ENCODE results near the gene IPO11.

IPO11 gene

DNA sequence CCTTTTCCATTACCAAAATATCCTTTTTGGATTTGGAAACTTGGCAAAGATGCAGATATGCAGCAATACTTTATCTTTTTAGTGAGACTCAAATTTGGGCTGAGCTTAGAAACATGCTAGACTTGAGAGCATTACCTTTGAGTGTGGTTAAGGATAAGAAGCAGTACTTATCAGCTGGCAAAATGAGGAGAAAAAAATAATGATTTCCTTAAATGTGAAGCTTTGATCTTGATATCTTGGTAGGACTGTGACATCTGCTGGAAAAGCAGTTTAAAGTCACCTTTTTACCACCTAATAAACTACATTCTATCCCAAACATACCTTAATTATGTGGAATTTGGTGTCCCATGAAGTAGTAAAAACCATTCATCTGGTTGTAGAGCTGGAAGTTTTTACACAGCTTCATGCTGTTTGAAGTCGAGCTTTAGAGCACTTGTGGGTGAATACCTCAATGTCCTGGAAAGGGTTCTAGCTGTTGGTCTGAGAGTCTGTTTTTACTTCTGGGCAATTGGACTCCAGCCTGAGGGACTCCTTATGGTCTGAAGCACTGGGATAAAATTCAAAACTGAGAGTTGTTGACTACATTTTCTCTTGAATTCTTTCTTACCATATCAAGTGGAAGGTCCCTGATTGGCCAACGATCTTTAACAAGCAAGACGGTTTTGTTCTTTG lies 219.5 kb downstream of the IPO11 start:
- no peak for FAIRE-seq
- TF ChIP-seq TAF1 (IDR thresholded peaks at IDR 0.05; ENCODE audit: low read depth, low read length) (no peak), SPI1 (IDR thresholded peaks at IDR 0.05; ENCODE audit: low read depth, low read length) (no peak), POLR2A (IDR thresholded peaks at IDR 0.05; ENCODE audit: low read depth, low read length) (no peak), PAX5 (IDR thresholded peaks at IDR 0.05; ENCODE audit: insufficient read depth, low read length, severe bottlenecking) (no peak), POLR2AphosphoS5 (IDR thresholded peaks at IDR 0.05; ENCODE audit: low read depth, low read length) (no peak), POU2F2 (IDR thresholded peaks at IDR 0.05; ENCODE audit: low read depth, low read length) (no peak)
- no peak for DNase-seq (ENCODE audit: insufficient read length, low spot score)

DNA sequence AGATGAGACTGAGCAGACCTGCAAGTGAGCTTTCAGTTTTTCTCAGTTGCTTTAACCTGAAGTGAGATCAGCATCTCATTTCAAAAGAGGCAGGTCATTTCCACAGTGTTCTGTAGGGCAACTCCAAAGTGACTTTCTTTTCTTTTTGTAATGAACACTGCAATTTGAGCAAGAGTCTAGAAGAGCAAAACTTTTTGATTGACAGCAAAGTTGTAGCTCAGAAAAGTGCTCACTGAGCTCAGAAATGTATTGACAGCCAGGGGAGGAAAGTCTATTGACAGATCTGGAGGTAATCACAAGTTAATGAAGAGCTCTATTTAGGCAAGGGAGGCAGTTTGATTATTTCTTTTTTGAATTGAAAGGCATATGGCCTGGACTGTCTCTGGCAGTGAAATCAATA lies 220.7 kb downstream of the IPO11 start:
- FAIRE-seq (no peak), DNase-seq (ENCODE audit: insufficient read length, low spot score) (no peak)
- no peak for TF ChIP-seq SPI1 (IDR thresholded peaks at IDR 0.05; ENCODE audit: low read depth, low read length)
- no peak for TF ChIP-seq POU2F2 (IDR thresholded peaks at IDR 0.05; ENCODE audit: low read depth, low read length)
- no peak for TF ChIP-seq PAX5 (IDR thresholded peaks at IDR 0.05; ENCODE audit: insufficient read depth, low read length, severe bottlenecking)
- TF ChIP-seq POLR2AphosphoS5 (IDR thresholded peaks at IDR 0.05; ENCODE audit: low read depth, low read length), result no peak
- no peak for TF ChIP-seq POLR2A (IDR thresholded peaks at IDR 0.05; ENCODE audit: low read depth, low read length)
- TF ChIP-seq TAF1 (IDR thresholded peaks at IDR 0.05; ENCODE audit: low read depth, low read length), result no peak

DNA sequence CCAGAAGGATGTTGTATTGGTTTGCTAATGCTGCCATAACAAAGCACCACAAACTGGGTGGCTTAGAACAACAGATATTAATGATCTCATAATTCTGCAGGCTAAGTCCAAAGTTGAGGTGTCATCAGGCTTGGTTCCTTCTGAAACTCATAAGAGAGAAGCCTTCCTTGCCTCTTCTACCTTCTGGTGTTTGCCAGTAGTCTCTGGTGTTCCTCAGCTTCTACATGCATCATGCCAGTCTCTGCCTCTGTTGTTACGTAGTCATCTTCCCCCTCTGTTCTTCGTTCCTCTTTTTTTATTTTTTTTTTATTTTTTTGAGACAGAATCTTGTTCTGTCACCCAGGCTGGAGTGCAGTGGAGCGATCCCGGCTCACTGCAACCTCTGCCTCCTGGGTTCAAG lies 227.9 kb downstream of the IPO11 start:
- TF ChIP-seq SPI1 (IDR thresholded peaks at IDR 0.05; ENCODE audit: low read depth, low read length), result no peak
- no peak for TF ChIP-seq POU2F2 (IDR thresholded peaks at IDR 0.05; ENCODE audit: low read depth, low read length)
- TF ChIP-seq PAX5 (IDR thresholded peaks at IDR 0.05; ENCODE audit: insufficient read depth, low read length, severe bottlenecking), result no peak
- no peak for TF ChIP-seq TAF1 (IDR thresholded peaks at IDR 0.05; ENCODE audit: low read depth, low read length)
- TF ChIP-seq POLR2AphosphoS5 (IDR thresholded peaks at IDR 0.05; ENCODE audit: low read depth, low read length), result no peak
- no peak for TF ChIP-seq POLR2A (IDR thresholded peaks at IDR 0.05; ENCODE audit: low read depth, low read length)
- no peak for DNase-seq (ENCODE audit: insufficient read length, low spot score)
- no peak for FAIRE-seq

DNA sequence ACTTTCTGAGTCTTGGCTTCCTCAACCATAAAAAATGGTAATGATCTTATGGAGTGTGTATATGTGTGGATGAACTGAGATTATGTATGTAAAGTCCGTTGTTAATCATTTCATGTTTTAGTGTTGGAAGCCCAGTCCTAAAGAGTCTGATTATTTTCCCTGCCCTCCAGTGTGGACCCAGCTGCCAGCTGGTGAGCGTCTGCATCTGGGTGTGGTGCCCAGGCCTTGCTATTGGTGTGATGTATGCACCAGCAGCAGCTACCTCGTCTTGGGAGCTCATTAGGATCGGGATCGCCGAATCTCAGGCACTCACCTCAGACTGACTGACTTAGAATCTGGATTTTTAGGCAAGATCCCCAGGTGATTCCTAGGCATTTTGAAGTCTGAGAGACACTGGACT lies 229.9 kb downstream of the IPO11 start:
- FAIRE-seq (no peak), DNase-seq (ENCODE audit: insufficient read length, low spot score) (no peak)
- no peak for TF ChIP-seq TAF1 (IDR thresholded peaks at IDR 0.05; ENCODE audit: low read depth, low read length)
- TF ChIP-seq POLR2AphosphoS5 (IDR thresholded peaks at IDR 0.05; ENCODE audit: low read depth, low read length), result no peak
- TF ChIP-seq POLR2A (IDR thresholded peaks at IDR 0.05; ENCODE audit: low read depth, low read length), result no peak
- TF ChIP-seq PAX5 (IDR thresholded peaks at IDR 0.05; ENCODE audit: insufficient read depth, low read length, severe bottlenecking), result no peak
- TF ChIP-seq POU2F2 (IDR thresholded peaks at IDR 0.05; ENCODE audit: low read depth, low read length), result no peak
- no peak for TF ChIP-seq SPI1 (IDR thresholded peaks at IDR 0.05; ENCODE audit: low read depth, low read length)

DNA sequence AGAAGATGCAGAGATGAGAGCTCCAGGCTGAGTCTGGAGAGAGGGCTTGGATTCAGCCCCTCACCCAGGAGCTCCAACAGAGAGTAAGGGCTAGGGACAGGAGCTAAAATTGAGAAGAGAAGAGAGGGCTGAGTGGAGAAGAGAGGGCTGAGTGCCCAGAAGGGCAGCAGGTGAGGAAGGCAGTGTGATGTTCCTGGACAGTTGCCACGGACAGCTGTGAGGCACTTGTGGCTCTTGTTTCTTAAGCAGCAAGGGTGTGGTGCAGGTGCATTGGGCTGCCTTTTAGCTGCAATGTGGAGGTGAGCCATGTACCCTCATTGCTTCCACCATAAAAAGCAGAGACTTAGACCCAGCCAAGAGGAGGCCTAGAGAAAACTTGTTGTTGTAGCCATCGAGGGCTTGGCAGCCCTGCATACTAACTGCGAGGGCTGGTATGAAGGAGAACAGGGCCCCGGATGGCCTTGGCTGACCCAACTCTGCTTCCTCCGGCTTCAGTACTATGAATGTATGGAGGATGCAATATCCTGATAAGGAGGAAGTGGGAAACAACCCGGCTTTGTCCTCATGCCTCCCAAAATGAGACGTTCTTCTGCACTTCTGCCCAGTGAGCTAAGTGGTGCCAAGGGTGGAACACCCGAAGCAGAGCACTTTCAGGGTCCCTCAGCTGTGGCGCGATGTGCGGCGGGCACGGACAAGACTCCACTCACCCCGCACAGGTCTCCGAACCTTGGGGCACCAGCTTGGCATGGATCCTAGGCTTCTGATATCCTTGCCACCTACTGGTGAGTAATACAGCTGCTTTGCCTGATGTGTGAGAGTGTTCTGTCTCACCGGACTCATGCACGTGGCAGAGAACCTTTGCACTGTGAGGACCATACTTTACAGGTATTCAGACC lies 231.2 kb downstream of the IPO11 start:
- peak; percentile 57 for FAIRE-seq
- TF ChIP-seq POU2F2 (IDR thresholded peaks at IDR 0.05; ENCODE audit: low read depth, low read length) (no peak), SPI1 (IDR thresholded peaks at IDR 0.05; ENCODE audit: low read depth, low read length) (no peak), POLR2A (IDR thresholded peaks at IDR 0.05; ENCODE audit: low read depth, low read length) (no peak), PAX5 (IDR thresholded peaks at IDR 0.05; ENCODE audit: insufficient read depth, low read length, severe bottlenecking) (no peak), TAF1 (IDR thresholded peaks at IDR 0.05; ENCODE audit: low read depth, low read length) (no peak), POLR2AphosphoS5 (IDR thresholded peaks at IDR 0.05; ENCODE audit: low read depth, low read length) (no peak)
- no peak for DNase-seq (ENCODE audit: insufficient read length, low spot score)

DNA sequence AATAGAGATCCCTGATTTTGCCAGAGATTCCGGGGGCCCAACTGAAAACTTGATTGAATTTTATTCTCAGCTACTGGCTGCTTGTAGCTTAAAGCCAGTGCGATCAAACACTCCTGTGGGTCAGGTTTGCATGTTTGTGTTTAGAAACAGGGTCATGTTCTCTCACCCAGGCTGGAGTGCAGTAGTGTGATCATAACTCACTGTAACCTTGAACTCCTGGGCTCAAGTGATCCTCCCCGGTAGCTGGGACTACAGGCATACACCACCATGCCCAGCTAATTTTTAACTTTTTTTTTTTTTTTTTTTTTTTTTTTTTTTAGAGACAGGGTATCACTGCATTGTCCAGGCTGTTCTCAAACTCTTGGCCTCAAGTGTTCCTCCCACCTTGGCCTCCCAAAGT lies 232.7 kb downstream of the IPO11 start:
- DNase-seq (ENCODE audit: insufficient read length, low spot score) (no peak), FAIRE-seq (no peak)
- TF ChIP-seq SPI1 (IDR thresholded peaks at IDR 0.05; ENCODE audit: low read depth, low read length) (no peak), POLR2A (IDR thresholded peaks at IDR 0.05; ENCODE audit: low read depth, low read length) (no peak), PAX5 (IDR thresholded peaks at IDR 0.05; ENCODE audit: insufficient read depth, low read length, severe bottlenecking) (no peak), POU2F2 (IDR thresholded peaks at IDR 0.05; ENCODE audit: low read depth, low read length) (no peak), POLR2AphosphoS5 (IDR thresholded peaks at IDR 0.05; ENCODE audit: low read depth, low read length) (no peak), TAF1 (IDR thresholded peaks at IDR 0.05; ENCODE audit: low read depth, low read length) (no peak)

DNA sequence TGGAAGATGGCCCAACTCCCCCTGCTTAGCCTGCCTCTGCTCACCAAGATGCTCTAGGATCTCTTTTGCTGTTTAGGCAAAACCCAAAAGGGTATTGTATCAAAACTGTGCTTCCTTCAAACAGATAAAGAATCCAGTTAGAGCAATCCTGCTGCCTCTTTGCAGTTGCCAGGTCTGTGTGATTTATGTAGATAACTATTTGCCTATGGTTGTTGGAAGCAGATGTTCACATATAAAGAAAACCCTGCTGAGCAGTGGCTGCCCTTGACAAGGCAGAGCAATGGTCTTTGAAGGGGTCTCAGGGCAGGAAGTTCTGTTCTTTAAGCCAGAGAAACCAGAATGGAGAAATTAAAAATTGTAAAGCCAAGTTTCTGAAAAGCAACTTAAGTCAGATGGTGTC lies 234.7 kb downstream of the IPO11 start:
- FAIRE-seq (no peak), DNase-seq (ENCODE audit: insufficient read length, low spot score) (no peak)
- TF ChIP-seq TAF1 (IDR thresholded peaks at IDR 0.05; ENCODE audit: low read depth, low read length) (no peak), PAX5 (IDR thresholded peaks at IDR 0.05; ENCODE audit: insufficient read depth, low read length, severe bottlenecking) (no peak), POLR2AphosphoS5 (IDR thresholded peaks at IDR 0.05; ENCODE audit: low read depth, low read length) (no peak), SPI1 (IDR thresholded peaks at IDR 0.05; ENCODE audit: low read depth, low read length) (no peak), POLR2A (IDR thresholded peaks at IDR 0.05; ENCODE audit: low read depth, low read length) (no peak), POU2F2 (IDR thresholded peaks at IDR 0.05; ENCODE audit: low read depth, low read length) (no peak)

DNA sequence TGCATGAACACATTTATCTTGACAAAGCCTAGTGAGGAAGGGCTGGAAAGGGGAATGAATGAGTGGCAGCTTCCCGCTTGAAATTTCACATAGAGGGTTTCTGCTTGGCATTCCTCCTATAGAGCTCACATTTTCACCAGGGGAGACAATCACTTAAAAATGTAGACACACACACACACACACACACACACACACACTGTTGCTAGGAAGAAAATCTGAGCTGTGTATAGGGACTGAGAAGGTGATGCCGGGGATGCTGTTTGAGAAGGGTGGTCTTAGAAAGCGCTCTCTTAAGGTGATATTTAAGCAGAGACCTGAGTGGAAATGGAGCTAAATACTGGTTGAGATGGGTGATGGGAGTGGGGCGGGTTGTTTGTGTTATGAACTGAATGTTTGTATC lies 236.5 kb downstream of the IPO11 start:
- no peak for TF ChIP-seq SPI1 (IDR thresholded peaks at IDR 0.05; ENCODE audit: low read depth, low read length)
- no peak for TF ChIP-seq PAX5 (IDR thresholded peaks at IDR 0.05; ENCODE audit: insufficient read depth, low read length, severe bottlenecking)
- no peak for TF ChIP-seq POU2F2 (IDR thresholded peaks at IDR 0.05; ENCODE audit: low read depth, low read length)
- no peak for DNase-seq (ENCODE audit: insufficient read length, low spot score)
- FAIRE-seq, result no peak

DNA sequence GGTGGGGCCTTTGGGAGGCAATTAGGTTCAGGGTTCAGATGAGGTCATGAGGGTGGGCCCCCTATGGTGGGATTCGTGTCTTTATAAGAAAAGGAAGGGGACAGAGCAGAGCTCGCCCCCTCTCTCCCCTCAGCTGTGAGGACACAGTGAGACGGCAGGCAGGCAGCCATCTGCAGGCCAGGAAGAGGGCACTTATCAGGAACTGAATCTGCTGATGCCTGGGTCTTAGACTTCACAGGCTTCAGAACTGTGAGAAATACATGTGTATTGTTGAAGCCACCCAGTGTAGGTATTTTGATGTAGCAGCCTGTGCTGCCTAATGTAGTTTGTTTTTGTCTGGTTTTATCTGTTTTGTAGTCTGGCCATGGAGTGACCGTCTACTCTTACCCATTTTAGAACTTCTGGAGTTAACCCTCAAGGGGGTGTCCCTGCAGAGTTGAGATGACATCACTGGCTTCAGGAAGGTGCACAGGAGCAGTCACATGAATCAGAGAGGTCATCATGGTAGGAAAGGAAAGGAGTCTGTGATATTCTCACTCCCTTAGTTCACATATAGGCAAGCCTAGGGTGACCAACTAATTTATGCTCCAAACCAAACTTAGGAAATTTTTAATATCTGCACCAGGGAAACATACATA lies 237.0 kb downstream of the IPO11 start:
- FAIRE-seq, result no peak
- DNase-seq (ENCODE audit: insufficient read length, low spot score), result no peak
- TF ChIP-seq PAX5 (IDR thresholded peaks at IDR 0.05; ENCODE audit: insufficient read depth, low read length, severe bottlenecking), result no peak
- no peak for TF ChIP-seq POU2F2 (IDR thresholded peaks at IDR 0.05; ENCODE audit: low read depth, low read length)
- TF ChIP-seq SPI1 (IDR thresholded peaks at IDR 0.05; ENCODE audit: low read depth, low read length), result no peak

Data from GM12891 (cell line).